Measurements from ENCODE around the gene XRCC6.

DNA sequence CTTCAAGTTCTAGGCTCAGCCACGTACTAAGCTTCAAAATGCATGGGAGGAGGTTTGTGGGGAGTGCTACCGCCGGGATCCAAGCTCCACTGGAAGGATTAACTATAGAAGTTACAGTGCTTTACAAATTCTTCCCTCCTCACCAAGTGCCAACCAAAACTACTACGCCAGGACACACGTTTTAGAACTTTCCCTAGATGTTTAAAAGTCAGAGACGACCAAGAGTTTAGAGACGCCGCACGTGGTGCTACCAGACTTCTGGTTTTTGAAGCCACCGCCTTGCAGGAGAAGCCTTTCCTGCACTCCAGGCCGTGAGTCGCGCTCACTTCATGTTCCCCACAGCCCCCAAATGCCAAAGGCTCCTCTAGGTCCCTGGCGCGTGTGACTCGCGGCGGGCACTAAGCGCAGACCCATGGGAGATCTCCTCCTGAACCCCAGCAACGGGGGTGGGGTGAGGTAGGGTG, 66.8 kb downstream of the XRCC6 start:
- TF ChIP-seq NFE2L2 (IDR thresholded peaks at IDR 0.05; ENCODE audit: low read depth, low read length) (no peak), CTCF (conservative IDR thresholded peaks at IDR 0.05; ENCODE audit: low read depth, low read length) (no peak), POLR2A (IDR thresholded peaks at IDR 0.05; ENCODE audit: low read depth, low read length) (no peak), BHLHE40 (IDR thresholded peaks at IDR 0.05; ENCODE audit: low read depth, low read length) (no peak), RFX5 (IDR thresholded peaks at IDR 0.05; ENCODE audit: low read depth, low read length) (no peak), RCOR1 (IDR thresholded peaks at IDR 0.05; ENCODE audit: insufficient replicate concordance, low read length) (no peak), RAD21 (IDR thresholded peaks at IDR 0.05; ENCODE audit: low read length) (no peak), MXI1 (IDR thresholded peaks at IDR 0.05; ENCODE audit: borderline replicate concordance, low read depth, low read length) (peak; percentile 89)
- TF ChIP-seq, protein P1, sequence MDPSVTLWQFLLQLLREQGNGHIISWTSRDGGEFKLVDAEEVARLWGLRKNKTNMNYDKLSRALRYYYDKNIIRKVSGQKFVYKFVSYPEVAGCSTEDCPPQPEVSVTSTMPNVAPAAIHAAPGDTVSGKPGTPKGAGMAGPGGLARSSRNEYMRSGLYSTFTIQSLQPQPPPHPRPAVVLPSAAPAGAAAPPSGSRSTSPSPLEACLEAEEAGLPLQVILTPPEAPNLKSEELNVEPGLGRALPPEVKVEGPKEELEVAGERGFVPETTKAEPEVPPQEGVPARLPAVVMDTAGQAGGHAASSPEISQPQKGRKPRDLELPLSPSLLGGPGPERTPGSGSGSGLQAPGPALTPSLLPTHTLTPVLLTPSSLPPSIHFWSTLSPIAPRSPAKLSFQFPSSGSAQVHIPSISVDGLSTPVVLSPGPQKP (IDR thresholded peaks at IDR 0.05; ENCODE audit: borderline replicate concordance, low read depth, low read length), result no peak
